ENCODE results near the gene NECAB2. TPM values are rescaled to one million over a fixed set of nuclear protein-coding genes. Genes with fewer than 3 reads are reported as not detected.
A peak's percentile ranks its signal among the peaks of the same experiment; 100 is the strongest.

Gene NECAB2
- total and polyA plus RNA-seq, 2 experiments from 2014 or later, result 1.2 TPM; not detected in 1

- DNase-seq, result no peak
- Histone ChIP-seq H3K9me3 (ENCODE audit: low read depth) (no peaks in the 10 kb centered on the region), H3F3A (ENCODE audit: insufficient read depth) (no peaks in the 10 kb centered on the region), H3K4me3 (no peak overlapping the region), H3K4me1 (ENCODE audit: insufficient read depth) (no peaks in the 10 kb centered on the region), H3K79me2 (ENCODE audit: insufficient read depth) (no peaks in the 10 kb centered on the region), H2AFZ (no peak overlapping the region), H3K36me3 (ENCODE audit: low read depth) (no peaks in the 10 kb centered on the region), H3K4me2 (ENCODE audit: unreplicated experiment) (no peak overlapping the region), H3K27me3 (replicated peaks; ENCODE audit: insufficient read depth) (peaks cover 12% of the 10 kb centered on the region; the same call in 1 of the 2 replicates), H3K9ac (no peak overlapping the region), H3K9me2 (ENCODE audit: insufficient read depth) (no peaks in the 10 kb centered on the region), H3K27ac (no peak overlapping the region), H4K20me1 (ENCODE audit: insufficient read depth) (no peaks in the 10 kb centered on the region)
- WGBS, 2 experiments (ENCODE audit: low coverage in 1 of 2, low lambda C conversion rate in 2 of 2, missing lambda C conversion rate in 2 of 2), result 81 to 84% methylated on average over 8 of the region's 8 CpGs
- in situ Hi-C loops (cut with MboI), result no loop called here
- TF ChIP-seq EZH2phosphoT487 (IDR thresholded peaks at IDR 0.05; ENCODE audit: insufficient read depth, low read depth), result no peak
- TF ChIP-seq EZH2 (IDR thresholded peaks at IDR 0.05; ENCODE audit: insufficient read depth, poor library complexity, severe bottlenecking), result no peak
Measured at GRCh38 chr16:83981799-83982198, 13.8 kb downstream of the NECAB2 start.

DNA sequence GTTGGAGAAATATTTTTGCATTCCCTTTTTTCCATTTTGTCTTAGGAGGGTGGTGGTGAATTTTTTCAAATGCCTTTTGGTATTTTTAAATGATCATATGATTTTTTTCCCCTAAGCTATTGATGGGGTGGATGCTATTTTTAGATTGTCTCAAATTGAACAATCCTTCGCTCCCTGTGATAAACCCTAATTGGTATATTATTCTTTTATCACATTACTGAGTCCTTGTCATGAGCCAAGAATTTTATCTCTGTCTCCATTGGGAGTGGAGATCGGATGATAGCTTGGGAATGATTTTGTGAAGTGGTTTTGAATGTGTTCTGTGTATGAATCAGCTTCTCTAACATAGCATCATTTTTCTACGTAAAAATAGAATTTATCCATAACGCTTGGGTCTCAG, 15.4 kb downstream of the NECAB2 start:
- no peak for DNase-seq
- Histone ChIP-seq H3K4me2 (ENCODE audit: unreplicated experiment) (no peak overlapping the region), H3K9me3 (ENCODE audit: low read depth) (no peaks in the 10 kb centered on the region), H4K20me1 (ENCODE audit: insufficient read depth) (no peaks in the 10 kb centered on the region), H3K4me1 (ENCODE audit: insufficient read depth) (no peaks in the 10 kb centered on the region), H3K27me3 (replicated peaks; ENCODE audit: insufficient read depth) (peaks cover 24% of the 10 kb centered on the region), H3K9me2 (ENCODE audit: insufficient read depth) (no peaks in the 10 kb centered on the region), H3K4me3 (no peak overlapping the region), H3K36me3 (ENCODE audit: low read depth) (no peaks in the 10 kb centered on the region), H3K9ac (no peak overlapping the region), H3K27ac (no peak overlapping the region), H2AFZ (no peak overlapping the region), H3K79me2 (ENCODE audit: insufficient read depth) (no peaks in the 10 kb centered on the region), H3F3A (ENCODE audit: insufficient read depth) (no peaks in the 10 kb centered on the region)
- in situ Hi-C loops (cut with MboI), result no loop called here
- TF ChIP-seq EZH2 (IDR thresholded peaks at IDR 0.05; ENCODE audit: insufficient read depth, poor library complexity, severe bottlenecking), result no peak
- WGBS, 2 experiments (ENCODE audit: low coverage in 1 of 2, low lambda C conversion rate in 2 of 2, missing lambda C conversion rate in 2 of 2), result 70 to 79% methylated on average over 4 of the region's 4 CpGs

GRCh38 chr16:83989300-83989699, 21.3 kb downstream of the NECAB2 start:
- H3K36me3 ChIP-seq (ENCODE audit: low read depth), result no peaks in the 10 kb centered on the region
- 69 to 73% methylated on average over 8 of the region's 8 CpGs for WGBS, 2 experiments (ENCODE audit: low coverage in 1 of 2, low lambda C conversion rate in 2 of 2, missing lambda C conversion rate in 2 of 2)
- H3K9me2 ChIP-seq (ENCODE audit: insufficient read depth), result no peaks in the 10 kb centered on the region
- peaks cover 35% of the 10 kb centered on the region for H3K27me3 ChIP-seq (replicated peaks; ENCODE audit: insufficient read depth)
- no peaks in the 10 kb centered on the region for H4K20me1 ChIP-seq (ENCODE audit: insufficient read depth)
- peaks cover 11% of the 10 kb centered on the region for H3K4me1 ChIP-seq (ENCODE audit: insufficient read depth)
- in situ Hi-C loops (cut with MboI), result no loop called here
- no peaks in the 10 kb centered on the region for H3K9me3 ChIP-seq (ENCODE audit: low read depth)
- TF ChIP-seq EZH2phosphoT487 (IDR thresholded peaks at IDR 0.05; ENCODE audit: insufficient read depth, low read depth), result no peak
- TF ChIP-seq EZH2 (IDR thresholded peaks at IDR 0.05; ENCODE audit: insufficient read depth, poor library complexity, severe bottlenecking), result no peak
- no peaks in the 10 kb centered on the region for H3F3A ChIP-seq (ENCODE audit: insufficient read depth)
- DNase-seq, result no peak
- no peaks in the 10 kb centered on the region for H3K79me2 ChIP-seq (ENCODE audit: insufficient read depth)
- H2AFZ ChIP-seq, result no peak overlapping the region
- H3K4me3 ChIP-seq, result no peak overlapping the region
- no peak overlapping the region for H3K4me2 ChIP-seq (ENCODE audit: unreplicated experiment)
- H3K27ac ChIP-seq, result no peak overlapping the region
- no peak overlapping the region for H3K9ac ChIP-seq

- H3K4me3 ChIP-seq, result no peak overlapping the region
- DNase-seq, result no peak
- no peak overlapping the region for H2AFZ ChIP-seq
- H3K9me2 ChIP-seq (ENCODE audit: insufficient read depth), result no peaks in the 10 kb centered on the region
- H3K79me2 ChIP-seq (ENCODE audit: insufficient read depth), result no peaks in the 10 kb centered on the region
- no peak overlapping the region for H3K9ac ChIP-seq
- TF ChIP-seq EZH2 (IDR thresholded peaks at IDR 0.05; ENCODE audit: insufficient read depth, poor library complexity, severe bottlenecking) (no peak), EZH2phosphoT487 (IDR thresholded peaks at IDR 0.05; ENCODE audit: insufficient read depth, low read depth) (no peak)
- H3K4me2 ChIP-seq (ENCODE audit: unreplicated experiment), result no peak overlapping the region
- in situ Hi-C loops (cut with MboI), result no loop called here
- H3K9me3 ChIP-seq (ENCODE audit: low read depth), result no peaks in the 10 kb centered on the region
- H3K36me3 ChIP-seq (ENCODE audit: low read depth), result no peaks in the 10 kb centered on the region
- H3K27ac ChIP-seq, result no peak overlapping the region
- H3K27me3 ChIP-seq (replicated peaks; ENCODE audit: insufficient read depth), result peaks cover 35% of the 10 kb centered on the region
- 89 to 92% methylated on average over 11 of the region's 11 CpGs for WGBS, 2 experiments (ENCODE audit: low coverage in 1 of 2, low lambda C conversion rate in 2 of 2, missing lambda C conversion rate in 2 of 2)
- H4K20me1 ChIP-seq (ENCODE audit: insufficient read depth), result no peaks in the 10 kb centered on the region
- H3F3A ChIP-seq (ENCODE audit: insufficient read depth), result no peaks in the 10 kb centered on the region
- H3K4me1 ChIP-seq (ENCODE audit: insufficient read depth), result peaks cover 11% of the 10 kb centered on the region
Measured at GRCh38 chr16:83990492-83990891, 22.4 kb downstream of the NECAB2 start.

GRCh38 chr16:83992624-83993023, 24.6 kb downstream of the NECAB2 start:
- no peak overlapping the region for H2AFZ ChIP-seq
- no peaks in the 10 kb centered on the region for H4K20me1 ChIP-seq (ENCODE audit: insufficient read depth)
- no peaks in the 10 kb centered on the region for H3F3A ChIP-seq (ENCODE audit: insufficient read depth)
- peak; percentile 79 for DNase-seq
- no peak overlapping the region for H3K9ac ChIP-seq
- H3K4me2 ChIP-seq (ENCODE audit: unreplicated experiment), result no peak overlapping the region
- no peaks in the 10 kb centered on the region for H3K9me3 ChIP-seq (ENCODE audit: low read depth)
- H3K4me1 ChIP-seq (ENCODE audit: insufficient read depth), result peaks cover 11% of the 10 kb centered on the region
- no peak for TF ChIP-seq EZH2 (IDR thresholded peaks at IDR 0.05; ENCODE audit: insufficient read depth, poor library complexity, severe bottlenecking)
- TF ChIP-seq EZH2phosphoT487 (IDR thresholded peaks at IDR 0.05; ENCODE audit: insufficient read depth, low read depth), result no peak
- H3K4me3 ChIP-seq, result no peak overlapping the region
- WGBS, 2 experiments (ENCODE audit: low coverage in 1 of 2, low lambda C conversion rate in 2 of 2, missing lambda C conversion rate in 2 of 2), result 81 to 83% methylated on average over 6 of the region's 6 CpGs
- peaks cover 20% of the 10 kb centered on the region for H3K27me3 ChIP-seq (replicated peaks; ENCODE audit: insufficient read depth)
- H3K9me2 ChIP-seq (ENCODE audit: insufficient read depth), result no peaks in the 10 kb centered on the region
- H3K36me3 ChIP-seq (ENCODE audit: low read depth), result no peaks in the 10 kb centered on the region
- no peaks in the 10 kb centered on the region for H3K79me2 ChIP-seq (ENCODE audit: insufficient read depth)
- H3K27ac ChIP-seq, result no peak overlapping the region
- in situ Hi-C loops (cut with MboI), result no loop called here

Measured in GM23248 (cell line).